Measurements from ENCODE around the gene SIPA1L3. TPM values are rescaled to one million over a fixed set of nuclear protein-coding genes. Genes with fewer than 3 reads are reported as not detected.
A peak's percentile ranks its signal among the peaks of the same experiment; 100 is the strongest.
"Not testable (repeated sequence)": the region's sequence is repeated elsewhere in the genome, so short reads cannot be mapped to it uniquely, and the experiment has no call there.

The SIPA1L3 gene
- 10 to 100 TPM; 50.0 to 69.8 (median 53.6) TPM for total RNA-seq

- DNase-seq (ENCODE audit: low spot score in 2 of 2), result peak; percentile 93 to 99
- WGBS, 2 donors, result 0% methylated on average over 34 to 65 of the region's 95 CpGs
- TF ChIP-seq POLR2A (IDR thresholded peaks at IDR 0.05) (no peak), CTCF (IDR thresholded peaks at IDR 0.05) (no peak)
- intact Hi-C loops (cut with DNase I; ENCODE audit: low total_unique reads), result loop anchor here (10.0 kb wide), 2 partner anchors 188 to 318 kb away; partner anchors contain the start of gene DPF1
- peak within 1 kb of the TSS; percentile 83 for H3K4me3 ChIP-seq (ENCODE audit: low read depth, poor library complexity, severe bottlenecking)
Measured at GRCh38 chr19:37906869-37907734, at the start of gene SIPA1L3. SIPA1L3 (plus strand) TSS chr19:37907208; CDS start chr19:38081566, 174,358 bp downstream.

GRCh38 chr19:37864501-37864900 is 42.5 kb upstream of the SIPA1L3 start:
- WGBS, 2 donors, result 81 to 86% methylated on average over 3 of the region's 3 CpGs
- no peak for DNase-seq (ENCODE audit: low spot score in 2 of 2)
- TF ChIP-seq CTCF (IDR thresholded peaks at IDR 0.05), result no peak
- no peak for TF ChIP-seq POLR2A (IDR thresholded peaks at IDR 0.05)
- intact Hi-C loops (cut with DNase I; ENCODE audit: low total_unique reads), result no loop called here
- H3K4me3 ChIP-seq (ENCODE audit: low read depth, poor library complexity, severe bottlenecking), result no peak overlapping the region

- 89 to 92% methylated on average over 8 of the region's 9 CpGs for WGBS, 2 donors
- DNase-seq (ENCODE audit: low spot score in 2 of 2); H3K4me3 ChIP-seq (ENCODE audit: low read depth, poor library complexity, severe bottlenecking); intact Hi-C loops (cut with DNase I; ENCODE audit: low total_unique reads): not testable (repeated sequence)
Measured at GRCh38 chr19:37865930-37866329, 41.1 kb upstream of the SIPA1L3 start.

GRCh38 chr19:37867831-37868230 is 39.2 kb upstream of the SIPA1L3 start:
- DNase-seq (ENCODE audit: low spot score in 2 of 2), result no peak
- no peak overlapping the region for H3K4me3 ChIP-seq (ENCODE audit: low read depth, poor library complexity, severe bottlenecking)
- intact Hi-C loops (cut with DNase I; ENCODE audit: low total_unique reads), result no loop called here
- 25 to 28% methylated on average over 2 of the region's 2 CpGs for WGBS, 2 donors
- TF ChIP-seq CTCF (IDR thresholded peaks at IDR 0.05) (no peak), POLR2A (IDR thresholded peaks at IDR 0.05) (no peak)

GRCh38 chr19:37869766-37870340 is 37.2 kb upstream of the SIPA1L3 start:
- no peak for DNase-seq (ENCODE audit: low spot score in 2 of 2)
- WGBS, 2 donors, result 45 to 57% methylated on average over 4 of the region's 4 CpGs
- TF ChIP-seq CTCF (IDR thresholded peaks at IDR 0.05) (no peak), POLR2A (IDR thresholded peaks at IDR 0.05) (no peak)
- H3K4me3 ChIP-seq (ENCODE audit: low read depth, poor library complexity, severe bottlenecking), result no peak overlapping the region
- intact Hi-C loops (cut with DNase I; ENCODE audit: low total_unique reads), result no loop called here

- no peak for TF ChIP-seq CTCF (IDR thresholded peaks at IDR 0.05)
- no peak for TF ChIP-seq POLR2A (IDR thresholded peaks at IDR 0.05)
- no peak for DNase-seq (ENCODE audit: low spot score in 2 of 2)
- H3K4me3 ChIP-seq (ENCODE audit: low read depth, poor library complexity, severe bottlenecking), result no peak overlapping the region
- intact Hi-C loops (cut with DNase I; ENCODE audit: low total_unique reads), result no loop called here
- WGBS, 2 donors, result 79 to 80% methylated on average over 5 of the region's 5 CpGs
Measured at GRCh38 chr19:37872383-37872782, 34.6 kb upstream of the SIPA1L3 start.

Data from lower leg skin (tissue), 4 donors.